Osteoblast (primary cell): ENCODE measurements around the gene BCAS3. TPM values are rescaled to one million over a fixed set of nuclear protein-coding genes. Genes with fewer than 3 reads are reported as not detected.
A peak's percentile ranks its signal among the peaks of the same experiment; 100 is the strongest.

Experiments used
- DNase-seq: peaks from one replicate; pipeline ENCODE4 v3.0.0; 2011; ENCODE audit warnings: low spot score, mixed read lengths; ENCODE audit not compliant: insufficient read length; ENCODE audit errors: missing footprints
- H2AFZ ChIP-seq: 2 replicates; pipeline ENCODE4 v1.6.0; 2011; ENCODE audit warnings: mild to moderate bottlenecking, low read length
- H3K27ac ChIP-seq: 2 replicates; pipeline ENCODE4 v1.5.1; 2011; ENCODE audit warnings: mild to moderate bottlenecking, low read depth, low read length, moderate library complexity
- H3K27me3 ChIP-seq: 2 replicates; pipeline ENCODE4 v1.6.0; 2012; ENCODE audit warnings: mild to moderate bottlenecking, control low read depth, inconsistent platforms, low read length, moderate library complexity; ENCODE audit not compliant: insufficient read depth
- H3K36me3 ChIP-seq: 2 replicates; pipeline ENCODE4 v1.5.1; 2011; ENCODE audit warnings: mild to moderate bottlenecking, low read length, control low read depth, moderate library complexity; ENCODE audit not compliant: insufficient read depth
- H3K4me1 ChIP-seq: 2 replicates; pipeline ENCODE4 v1.5.1; 2011; ENCODE audit warnings: mild to moderate bottlenecking, low read length, control low read depth, moderate library complexity; ENCODE audit not compliant: insufficient read depth
- H3K4me2 ChIP-seq: 2 replicates; pipeline ENCODE4 v1.6.0; 2011; ENCODE audit warnings: mild to moderate bottlenecking, low read length; ENCODE audit not compliant: insufficient read depth
- H3K4me3 ChIP-seq: fragments of 200-600 bp; sonication (generic); 3 replicates; pipeline ENCODE4 v1.5.1; 2012; ENCODE audit warnings: mild to moderate bottlenecking, low read length, inconsistent platforms; ENCODE audit not compliant: insufficient read depth
- H3K79me2 ChIP-seq: 2 replicates; pipeline ENCODE4 v1.6.0; 2012; ENCODE audit warnings: mild to moderate bottlenecking, low read length, control low read depth, inconsistent platforms; ENCODE audit not compliant: insufficient read depth
- H3K9me3 ChIP-seq: 2 replicates; pipeline ENCODE4 v1.5.1; 2011; ENCODE audit warnings: low read depth, low read length, control low read depth
- H4K20me1 ChIP-seq: 2 replicates; pipeline ENCODE4 v1.6.0; 2012; ENCODE audit warnings: mild to moderate bottlenecking, low read length, control low read depth; ENCODE audit not compliant: insufficient read depth
- CTCF ChIP-seq: IDR thresholded peaks from 2 replicates; pipeline ENCODE4 v1.5.1; 2011; ENCODE audit warnings: mild to moderate bottlenecking, low read depth, low read length, moderate library complexity; ENCODE audit errors: extremely low read depth
- total RNA-seq: library from RNA; depleted of rRNA; stranded (reverse); fragments of >200 nt; gene quantifications from 2 replicates; pipeline ENCODE4 v1.2.3, GENCODE V29; 2012

BCAS3 gene
- total RNA-seq, 1 donor = 31.5 TPM

DNA sequence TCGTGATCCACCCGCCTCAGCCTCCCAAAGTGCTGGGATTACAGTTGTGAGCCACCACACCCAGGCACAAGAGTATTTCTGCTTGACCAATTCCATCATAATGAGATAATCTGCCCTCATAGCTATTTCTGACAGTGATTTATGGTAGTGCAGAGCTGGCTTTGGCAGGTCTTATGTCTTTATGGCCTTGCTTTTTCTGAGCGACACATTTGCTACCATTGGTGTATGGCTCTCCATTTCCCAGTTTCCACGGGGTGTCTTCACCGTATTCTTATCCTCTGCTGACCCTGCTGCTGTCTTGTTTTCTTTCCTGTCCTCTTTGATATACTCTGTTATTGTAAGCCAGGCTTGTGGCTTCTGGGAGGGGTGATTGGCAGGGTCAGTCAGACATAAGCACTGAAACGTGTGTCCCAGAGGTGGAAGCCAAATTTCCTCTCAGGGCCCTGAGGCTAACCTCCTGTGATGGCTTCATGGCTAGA lies 560.8 kb downstream of the BCAS3 start:
- Histone ChIP-seq H3K4me3 (no peak overlapping the region), H3K27me3 (no peaks in the 10 kb centered on the region), H3K36me3 (no peaks in the 10 kb centered on the region), H4K20me1 (no peaks in the 10 kb centered on the region), H3K9me3 (peaks cover 2% of the 10 kb centered on the region), H3K4me2 (no peak overlapping the region), H3K27ac (no peak overlapping the region), H2AFZ (peak overlapping the region; percentile 54), H3K4me1 (peaks cover 24% of the 10 kb centered on the region), H3K79me2 (no peaks in the 10 kb centered on the region)
- DNase-seq = no peak
- TF ChIP-seq CTCF = no peak

DNA sequence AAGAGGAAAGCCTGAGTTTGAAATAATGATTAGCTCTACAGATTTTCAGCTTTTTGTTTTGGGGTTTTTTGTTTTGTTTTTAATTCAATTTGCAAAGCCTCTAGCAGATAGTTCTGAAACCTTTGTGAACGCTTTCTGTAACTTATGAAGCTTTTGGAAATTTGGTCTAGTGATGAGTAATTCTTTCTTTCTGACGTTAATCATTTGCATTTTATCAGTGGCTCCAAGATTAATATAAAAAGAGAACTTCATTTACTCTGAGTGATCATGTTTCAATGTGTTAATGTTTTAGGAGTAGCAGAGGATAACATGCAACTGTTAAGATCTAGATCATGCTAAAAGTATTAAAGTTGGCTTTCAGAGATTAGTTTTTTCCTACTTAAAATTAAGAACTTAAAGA lies 561.7 kb downstream of the BCAS3 start:
- Histone ChIP-seq H3K36me3 (no peaks in the 10 kb centered on the region), H3K4me3 (no peak overlapping the region), H3K79me2 (no peaks in the 10 kb centered on the region), H3K4me1 (peaks cover 17% of the 10 kb centered on the region), H3K9me3 (peaks cover 2% of the 10 kb centered on the region), H3K27ac (no peak overlapping the region), H2AFZ (no peak overlapping the region), H4K20me1 (no peaks in the 10 kb centered on the region), H3K27me3 (no peaks in the 10 kb centered on the region), H3K4me2 (no peak overlapping the region)
- DNase-seq = no peak
- TF ChIP-seq CTCF = no peak

GRCh38 chr17:61239953-61240352 lies 562.3 kb downstream of the BCAS3 start:
- peaks cover 17% of the 10 kb centered on the region for H3K4me1 ChIP-seq
- no peak overlapping the region for H3K4me3 ChIP-seq
- no peaks in the 10 kb centered on the region for H3K79me2 ChIP-seq

More at GRCh38 chr17:61239953-61240352, 562.3 kb downstream of the BCAS3 start:
- no peaks in the 10 kb centered on the region for H3K36me3 ChIP-seq
- H3K27me3 ChIP-seq = no peaks in the 10 kb centered on the region
- H4K20me1 ChIP-seq = no peaks in the 10 kb centered on the region
- H3K4me2 ChIP-seq = no peak overlapping the region
- no peak overlapping the region for H3K27ac ChIP-seq
- no peak overlapping the region for H2AFZ ChIP-seq
- TF ChIP-seq CTCF = no peak
- DNase-seq = no peak
- H3K9me3 ChIP-seq = peaks cover 2% of the 10 kb centered on the region
